ENCODE results near the gene NEIL3. TPM values are rescaled to one million over a fixed set of nuclear protein-coding genes. Genes with fewer than 3 reads are reported as not detected.

Gene NEIL3
- total RNA-seq, 1 experiment from 2014 or later = 18.1 TPM

- no TSS peak for BruUV-seq (replicated peaks)
- H2AFZ ChIP-seq (ENCODE audit: low read depth, low read length, poor library complexity, severe bottlenecking) = no peak overlapping the region
- RAD21 ChIA-PET (ENCODE audit: low non-redundant PET in 1 of 2, low total read pairs in 2 of 2, uncharacterized antibody in 2 of 2, unreplicated experiment in 2 of 2) = no interaction called here
Measured at GRCh38 chr4:177404342-177404741, 94.7 kb downstream of the NEIL3 start.

More at GRCh38 chr4:177404342-177404741, 94.7 kb downstream of the NEIL3 start:
- Histone ChIP-seq H3K9ac (ENCODE audit: low read length) (no peak overlapping the region), H3K4me3 (replicated peaks in 1 of 2; ENCODE audit: low read depth in 1 of 2, low read length in 2 of 2) (no peak overlapping the region), H3K9me2 (ENCODE audit: insufficient read depth) (no peaks in the 10 kb centered on the region), H3K27me3 (ENCODE audit: insufficient read depth, low read length) (no peaks in the 10 kb centered on the region), H3K4me1 (ENCODE audit: control insufficient read depth in 1 of 2, insufficient read depth in 2 of 2, low read length in 2 of 2) (no peaks in the 10 kb centered on the region), H4K20me1 (ENCODE audit: insufficient read depth) (no peaks in the 10 kb centered on the region), H3K79me2 (ENCODE audit: insufficient read depth, low read length) (no peaks in the 10 kb centered on the region), H3K4me2 (ENCODE audit: low read length) (no peak overlapping the region), H3K9me3 (ENCODE audit: control insufficient read depth in 1 of 2, insufficient read depth in 1 of 2, low read depth in 1 of 2, low read length in 2 of 2) (no peaks in the 10 kb centered on the region), H3K27ac (ENCODE audit: low read depth, low read length) (no peak overlapping the region), H3K36me3 (ENCODE audit: control insufficient read depth in 1 of 2, insufficient read depth in 2 of 2, low read length in 2 of 2) (no peaks in the 10 kb centered on the region)
- TF ChIP-seq RAD21 (IDR thresholded peaks at IDR 0.05; ENCODE audit: low read depth) (no peak), REST (IDR thresholded peaks at IDR 0.05; ENCODE audit: low read depth) (no peak), SIN3A (IDR thresholded peaks at IDR 0.05; ENCODE audit: low read depth) (no peak), CTCF (IDR thresholded peaks at IDR 0.05 in 2 of 3, conservative IDR thresholded peaks at IDR 0.05 in 1 of 3; ENCODE audit: borderline replicate concordance in 1 of 3, insufficient read depth in 1 of 3, low read depth in 2 of 3, low read length in 2 of 3) (no peak), CBX3 (IDR thresholded peaks at IDR 0.05; ENCODE audit: low read depth) (no peak), ATF3 (IDR thresholded peaks at IDR 0.05) (no peak), SRF (IDR thresholded peaks at IDR 0.05; ENCODE audit: low read depth) (no peak), YY1 (IDR thresholded peaks at IDR 0.05; ENCODE audit: extremely low read depth, insufficient replicate concordance, low read depth, low read length) (no peak), ZBTB33 (IDR thresholded peaks at IDR 0.05; ENCODE audit: extremely low read depth, insufficient replicate concordance, low read length) (no peak), ZNF274 (IDR thresholded peaks at IDR 0.05; ENCODE audit: low read depth, low read length) (no peak), MAX (IDR thresholded peaks at IDR 0.05) (no peak), EGR1 (IDR thresholded peaks at IDR 0.05; ENCODE audit: low read depth) (no peak), CEBPB (IDR thresholded peaks at IDR 0.05; ENCODE audit: low read depth) (no peak)
- intact Hi-C loops (cut with micrococcal nuclease) = no loop called here
- ChIA-PET CTCF (no interaction called here), POLR2A (no interaction called here)
- ATAC-seq (no peak), DNase-seq (ENCODE audit: low read depth, low spot score) (no peak)

Measured in HCT116 (cell line).